ENCODE data around the gene SCO2.

SCO2 gene

DNA sequence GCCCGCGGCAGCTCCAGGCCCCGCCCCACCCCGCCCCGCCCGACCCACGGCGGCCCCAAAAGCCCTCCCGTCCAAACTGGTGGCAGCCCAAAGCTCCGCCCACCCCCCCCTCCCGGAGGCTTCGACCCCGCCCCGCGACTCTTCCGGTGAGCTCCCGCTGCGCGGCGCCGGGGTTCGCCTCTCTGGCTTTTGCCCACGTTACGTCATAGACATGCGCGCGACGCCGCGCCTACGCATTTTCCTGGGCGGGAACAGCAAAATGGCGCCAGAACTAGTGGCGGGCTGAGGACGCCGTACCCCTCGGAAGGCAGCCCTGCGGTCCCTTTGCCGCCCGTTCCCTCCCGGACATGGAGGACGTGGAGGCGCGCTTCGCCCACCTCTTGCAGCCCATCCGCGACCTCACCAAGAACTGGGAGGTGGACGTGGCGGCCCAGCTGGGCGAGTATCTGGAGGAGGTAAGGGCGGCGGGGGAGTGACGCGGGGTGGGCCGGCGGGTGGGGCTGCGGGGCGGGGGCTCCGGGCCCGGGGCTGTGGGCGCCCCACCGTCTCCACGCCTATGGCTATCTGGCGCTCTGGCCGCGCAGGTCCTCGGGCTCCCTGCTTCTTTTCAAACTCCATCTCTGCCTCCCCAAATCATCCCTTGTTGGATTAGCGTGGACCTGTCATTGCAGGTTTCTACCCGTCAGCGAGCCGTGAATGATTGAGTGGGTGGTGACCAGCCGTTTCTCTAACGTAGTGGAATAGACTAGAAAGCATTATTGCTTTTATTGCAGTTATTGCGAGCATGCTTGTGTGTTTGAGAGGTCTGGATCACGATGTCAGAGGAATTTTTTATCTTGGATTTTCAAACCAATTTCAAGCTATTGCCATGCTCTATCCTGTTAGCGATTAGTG is 17.2 kb downstream of the SCO2 start, which contains the start of gene NCAPH2:
TSS of gene NCAPH2 (plus strand) at position 234 of the 894 bp plus-strand sequence. CDS start at position 348, 114 bp downstream.
- ChIA-PET CTCF (interaction anchor here (0.6 to 6.4 kb wide), 13 partner anchors 9 to 255 kb away, joined by 3 to 56 read pairs (median 4); partner anchors contain the start of genes SCO2 and SYCE3), POLR2A (interaction anchor here (0.6 to 2.0 kb wide), 11 partner anchors 9 to 546 kb away, joined by 3 to 33 read pairs (median 4); partner anchors contain the start of genes SCO2 and SYCE3)
- no peak for TF ChIP-seq CTCF (IDR thresholded peaks at IDR 0.05; ENCODE audit: control extremely low read depth, extremely low read depth, low read depth, missing control alignments)
- DNase-seq (ENCODE audit: extremely low spot score), result peak; percentile 100

DNA sequence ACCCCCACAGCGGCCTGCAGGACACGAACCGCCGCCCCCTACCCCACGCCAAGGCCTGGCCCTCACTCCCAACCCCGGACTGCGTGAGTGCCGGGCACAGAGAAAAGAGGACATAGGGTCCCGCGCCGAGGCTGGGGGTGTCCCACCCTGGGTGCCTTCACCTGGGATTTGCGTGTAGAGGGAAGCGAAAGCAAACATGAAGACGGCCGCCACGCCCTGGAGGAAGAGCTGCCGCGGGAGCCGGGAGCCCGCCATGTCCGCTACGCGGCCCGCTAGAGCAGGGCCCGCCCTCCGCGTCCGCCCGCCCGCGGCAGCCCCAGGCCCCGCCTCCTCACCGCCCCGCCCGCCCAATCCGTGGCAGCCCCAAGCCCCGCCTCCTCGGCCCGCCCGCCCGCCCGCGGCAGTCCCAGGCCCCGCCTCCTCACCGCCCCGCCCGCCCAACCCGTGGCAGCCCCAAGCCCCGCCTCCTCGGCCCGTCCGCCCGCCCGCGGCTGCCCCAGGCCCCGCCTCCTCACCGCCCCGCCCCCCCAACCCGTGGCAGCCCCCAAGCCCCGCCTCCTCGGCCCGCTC is 17.9 kb downstream of the SCO2 start, which contains the start of gene LMF2:
TSS of gene LMF2 (minus strand) at position 282 of the 570 bp plus-strand sequence. CDS start at position 255, 27 bp downstream.
- POLR2A ChIA-PET, result interaction anchor here (0.6 to 2.0 kb wide), 10 partner anchors 10 to 545 kb away, joined by 3 to 33 read pairs (median 4); partner anchors contain the start of genes SCO2 and SYCE3
- no peak for TF ChIP-seq CTCF (IDR thresholded peaks at IDR 0.05; ENCODE audit: control extremely low read depth, extremely low read depth, low read depth, missing control alignments)
- CTCF ChIA-PET, result interaction anchor here (0.6 to 6.4 kb wide), 9 partner anchors 9 to 255 kb away, joined by 3 to 56 read pairs (median 5); partner anchors contain the start of genes SCO2 and SYCE3
- DNase-seq (ENCODE audit: extremely low spot score), result peak; percentile 98

DNA sequence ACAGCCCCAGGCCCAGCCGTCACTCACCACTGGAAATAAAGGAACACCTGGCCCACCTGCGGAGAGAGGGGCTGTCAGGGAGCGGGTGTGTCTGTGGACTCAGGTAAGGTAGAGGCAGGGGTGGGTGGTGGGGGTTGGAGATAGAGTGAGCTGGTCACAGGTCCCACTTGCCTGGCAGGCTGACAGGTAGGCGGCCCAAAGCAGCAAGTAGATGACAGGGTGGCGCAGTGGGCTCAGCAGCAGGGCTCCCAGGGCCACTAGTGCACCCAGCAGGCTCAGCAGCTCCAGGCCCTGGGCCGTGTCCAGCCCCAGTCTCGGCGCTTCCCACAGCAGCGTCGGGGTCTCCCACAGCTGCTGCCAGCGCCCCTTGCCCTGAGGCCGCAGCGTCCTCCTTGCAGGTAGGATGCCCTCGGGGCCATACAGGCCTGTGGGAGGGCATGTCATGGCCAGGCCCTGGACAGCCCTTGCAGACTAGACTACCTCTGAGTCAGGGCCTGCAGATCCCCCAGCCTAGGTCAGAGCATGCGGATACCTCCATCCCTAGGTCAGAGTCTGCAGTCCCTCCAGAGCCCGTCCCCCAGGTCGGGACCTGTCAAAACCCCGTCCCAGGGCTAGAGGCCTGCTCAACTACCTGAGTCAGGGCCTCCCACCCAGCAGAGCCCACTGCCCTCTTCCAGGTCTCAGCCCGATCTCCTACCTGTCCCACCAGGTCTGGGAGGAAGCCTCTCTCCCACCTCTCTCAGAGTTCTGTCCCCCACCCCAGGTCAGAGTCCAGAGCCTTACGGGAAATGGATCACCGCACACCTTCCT is 18.6 kb downstream of the SCO2 start:
- no peak for DNase-seq (ENCODE audit: extremely low spot score)
- CTCF ChIA-PET, result interaction anchor here (1.0 to 6.4 kb wide), 3 partner anchors 9 to 17 kb away, joined by 7 to 56 read pairs (median 12); partner anchors contain the start of gene SCO2
- POLR2A ChIA-PET, result interaction anchor here (0.6 to 2.0 kb wide), 4 partner anchors 18 to 184 kb away, joined by 4 to 33 read pairs (median 7); partner anchors contain the start of genes SCO2 and SYCE3
- TF ChIP-seq CTCF (IDR thresholded peaks at IDR 0.05; ENCODE audit: control extremely low read depth, extremely low read depth, low read depth, missing control alignments), result no peak

DNA sequence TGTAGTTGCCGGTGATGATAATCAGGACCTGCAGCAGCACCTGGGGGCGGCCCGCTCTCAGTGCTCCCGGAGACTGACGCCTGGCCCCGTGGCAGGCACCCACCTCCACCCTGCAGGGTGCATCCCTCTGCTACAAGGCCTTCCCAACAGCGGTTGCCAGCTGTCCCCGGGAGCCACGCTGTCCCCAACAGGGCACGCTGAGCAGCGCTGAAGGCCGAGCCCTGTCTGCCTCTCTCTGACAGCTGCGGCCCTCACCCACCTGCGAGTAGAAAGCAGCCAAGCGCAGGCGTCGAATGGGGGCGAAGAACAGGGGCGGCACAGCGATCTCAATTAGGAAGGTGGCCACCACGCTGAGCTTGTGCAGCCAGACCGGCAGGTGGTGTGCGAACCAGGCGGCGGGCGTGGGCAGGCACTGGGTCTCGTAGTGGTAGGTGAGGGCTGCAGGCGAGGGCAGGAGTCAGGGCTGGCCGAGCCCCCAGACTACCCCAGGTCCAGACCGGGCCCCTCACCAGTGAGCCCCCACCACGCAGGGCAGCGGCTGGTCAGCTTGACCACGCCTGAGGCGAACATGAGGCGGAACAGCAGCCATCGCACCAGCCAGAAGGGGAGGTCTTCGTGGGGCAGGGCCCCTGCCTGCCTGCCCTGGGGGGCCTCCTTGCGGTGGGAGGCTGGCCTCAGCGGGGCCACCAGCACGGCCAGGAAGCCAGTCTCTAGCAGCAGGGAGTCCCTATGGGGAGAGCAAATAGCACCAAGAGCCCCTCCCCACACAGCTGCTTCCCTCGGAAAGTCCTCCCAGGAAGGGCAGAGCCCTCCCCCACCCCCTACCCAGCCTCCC is 19.4 kb downstream of the SCO2 start:
- POLR2A ChIA-PET, result interaction anchor here (0.6 kb wide), 1 partner anchor 183 kb away, joined by 4 read pairs; no protein-coding TSS in a partner anchor
- TF ChIP-seq CTCF (IDR thresholded peaks at IDR 0.05; ENCODE audit: control extremely low read depth, extremely low read depth, low read depth, missing control alignments), result no peak
- no peak for DNase-seq (ENCODE audit: extremely low spot score)
- CTCF ChIA-PET, result interaction anchor here (2.1 to 6.4 kb wide), 2 partner anchors 9 to 18 kb away, joined by 12 to 56 read pairs; partner anchors contain the start of gene SCO2

DNA sequence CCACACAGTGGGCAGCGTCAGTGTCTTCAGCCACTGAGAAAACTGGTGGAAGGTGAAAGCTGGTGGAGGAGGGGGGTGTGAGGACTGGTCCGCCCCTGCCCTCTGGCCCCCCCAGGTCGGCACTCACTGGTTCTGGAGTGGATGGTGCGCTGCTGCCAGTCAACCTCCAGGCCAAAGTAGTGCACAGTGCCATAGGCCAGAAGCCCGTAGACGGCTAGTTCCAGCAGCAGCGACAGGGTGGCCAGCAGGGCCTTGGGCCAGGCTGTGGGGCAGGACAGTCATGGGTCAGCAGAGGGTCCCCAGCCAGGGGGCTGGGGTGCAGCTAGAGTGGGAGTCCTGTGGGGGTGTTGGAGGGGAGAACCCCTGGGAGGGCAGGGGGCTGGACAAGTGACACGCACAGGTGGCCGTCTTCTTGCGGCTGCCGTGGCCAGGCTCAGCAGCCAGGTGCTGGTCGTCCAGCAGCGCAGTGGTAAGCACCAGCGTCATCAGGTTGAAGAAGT is 20.1 kb downstream of the SCO2 start:
- CTCF ChIA-PET, result interaction anchor here (2.1 to 6.4 kb wide), 2 partner anchors 8 to 19 kb away, joined by 12 to 56 read pairs; partner anchors contain the start of gene SCO2
- no peak for DNase-seq (ENCODE audit: extremely low spot score)
- POLR2A ChIA-PET, result no interaction called here
- TF ChIP-seq CTCF (IDR thresholded peaks at IDR 0.05; ENCODE audit: control extremely low read depth, extremely low read depth, low read depth, missing control alignments), result no peak

Data from GM10248 (cell line).